ENCODE results near the gene CALHM2.

Gene CALHM2

DNA sequence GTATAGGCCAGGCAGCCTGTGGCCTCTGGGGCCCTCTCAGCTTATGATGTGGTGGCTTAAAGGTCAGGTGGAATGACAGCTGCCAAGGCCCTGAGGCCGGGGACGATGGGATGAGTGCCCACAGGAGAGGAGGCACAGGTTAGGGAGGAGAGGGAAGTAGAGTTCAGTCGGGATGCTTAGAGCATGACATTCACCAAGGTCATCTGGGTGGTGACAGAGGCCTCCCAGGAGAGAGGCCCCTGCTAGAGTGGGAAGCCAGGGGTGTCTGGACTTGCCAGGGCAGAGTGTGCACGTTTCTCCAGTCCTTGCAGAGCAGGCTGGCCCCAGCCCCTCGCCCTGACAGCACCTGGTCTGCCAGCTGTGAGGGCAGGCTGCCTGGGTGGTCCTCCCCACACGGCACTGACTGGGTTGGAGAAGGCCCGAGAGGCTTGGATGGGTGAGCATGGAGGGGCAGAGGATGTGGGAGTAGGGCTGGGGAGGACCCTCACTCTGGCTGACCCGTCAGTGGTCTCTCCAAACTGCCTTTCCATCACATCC, 5.1 kb upstream of the CALHM2 start:
- no peak for TF ChIP-seq CTCF (IDR thresholded peaks at IDR 0.05; ENCODE audit: insufficient read depth, low read depth, low read length, missing control alignments)
- no peak for DNase-seq (ENCODE audit: low read depth)
- no peak overlapping the region for H3K4me3 ChIP-seq (ENCODE audit: low read length)

DNA sequence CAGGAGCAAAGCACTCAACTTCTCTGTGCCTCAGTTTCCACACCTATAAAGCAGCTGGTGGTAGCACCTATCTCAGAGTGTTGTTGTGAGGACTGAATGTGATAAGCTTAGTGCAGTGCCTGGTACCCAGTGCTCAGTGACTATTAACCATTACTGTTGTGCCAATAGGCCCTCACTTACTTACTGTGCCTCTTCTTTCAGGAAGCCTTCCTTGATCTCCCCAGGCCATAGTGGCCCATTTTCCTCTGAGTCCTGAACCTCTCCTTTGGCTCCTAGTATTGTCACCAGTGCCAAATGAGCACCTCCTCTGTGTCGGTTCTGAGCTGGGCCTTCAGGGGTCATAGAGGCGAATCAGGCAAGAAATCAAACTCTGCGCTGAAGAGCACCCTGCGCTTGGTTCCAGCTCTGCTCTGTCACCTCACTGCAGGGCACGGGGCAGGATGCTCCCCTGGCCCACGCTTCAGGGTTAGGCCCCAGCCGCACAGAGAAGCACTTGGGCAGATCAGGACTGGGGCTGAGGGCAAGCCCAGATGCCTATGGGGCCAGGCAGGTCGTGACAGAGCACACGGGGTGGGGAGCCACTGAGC, 4.0 kb upstream of the CALHM2 start:
- no peak for TF ChIP-seq CTCF (IDR thresholded peaks at IDR 0.05; ENCODE audit: insufficient read depth, low read depth, low read length, missing control alignments)
- no peak for DNase-seq (ENCODE audit: low read depth)
- no peak overlapping the region for H3K4me3 ChIP-seq (ENCODE audit: low read length)

- DNase-seq (ENCODE audit: low read depth) = no peak
- no peak for TF ChIP-seq CTCF (IDR thresholded peaks at IDR 0.05; ENCODE audit: insufficient read depth, low read depth, low read length, missing control alignments)
Measured at GRCh38 chr10:103455235-103455634, 3.1 kb upstream of the CALHM2 start.

DNA sequence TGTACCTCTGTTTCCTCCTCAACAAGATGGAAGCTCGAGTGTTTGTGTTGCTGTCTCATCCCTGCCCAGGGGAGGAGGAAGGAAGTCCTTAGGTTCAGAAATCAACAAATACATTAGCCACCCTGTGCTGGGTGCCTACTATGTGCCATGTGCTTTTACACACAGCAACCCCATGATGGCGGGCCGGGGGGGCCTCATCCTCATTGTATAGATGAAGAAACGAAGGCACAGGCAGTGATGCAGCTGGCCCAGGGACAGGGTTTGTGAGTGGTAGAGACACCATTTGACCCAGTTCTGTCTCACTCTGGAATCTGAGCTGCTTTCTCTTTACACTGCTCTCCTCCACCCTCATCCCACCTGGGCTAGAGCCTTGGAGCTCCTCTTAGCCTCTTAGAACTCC, 1.9 kb upstream of the CALHM2 start:
- no peak for DNase-seq (ENCODE audit: low read depth)
- TF ChIP-seq CTCF (IDR thresholded peaks at IDR 0.05; ENCODE audit: insufficient read depth, low read depth, low read length, missing control alignments) = no peak
- H3K4me3 ChIP-seq (ENCODE audit: low read length) = no peak overlapping the region

More at GRCh38 chr10:103455235-103455634, 3.1 kb upstream of the CALHM2 start:
- H3K4me3 ChIP-seq (ENCODE audit: low read length) = no peak overlapping the region

DNA sequence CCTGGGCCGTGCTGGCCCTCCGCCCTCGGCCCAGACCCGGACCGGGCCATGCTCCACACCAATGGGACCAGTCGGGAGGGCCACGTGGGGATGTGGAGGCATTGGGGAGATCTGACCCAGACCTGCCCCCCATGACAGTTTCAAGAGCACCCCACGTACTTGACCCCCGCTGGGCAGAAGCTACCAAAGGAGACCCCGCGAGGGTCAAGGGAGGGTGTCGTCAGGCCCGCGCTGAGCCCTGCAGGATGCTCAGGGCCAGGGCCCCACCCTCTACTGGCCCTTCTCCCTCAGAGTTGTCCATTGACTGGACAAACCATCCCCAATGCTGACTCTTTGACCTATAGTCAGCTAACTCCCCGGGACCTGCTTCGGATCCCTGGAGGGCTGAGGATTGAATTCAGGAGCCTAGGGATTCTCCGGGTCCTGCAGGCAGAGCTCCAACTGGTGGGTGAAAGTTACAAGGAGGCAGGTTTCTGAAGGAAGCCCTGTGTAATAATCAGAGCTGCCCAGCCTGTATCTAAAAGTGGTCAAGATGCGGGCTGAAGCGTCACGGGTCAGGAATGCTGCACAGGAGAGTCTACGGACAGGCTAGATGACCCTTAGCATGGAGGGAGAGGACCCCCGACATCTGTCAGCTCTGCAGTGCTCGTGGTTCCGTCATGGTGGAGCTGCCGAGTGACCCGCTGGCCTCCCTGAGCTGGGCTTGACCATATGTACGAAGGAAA, 498 bp upstream of the CALHM2 start:
- peak overlapping the region; percentile 34 for H3K4me3 ChIP-seq (ENCODE audit: low read length)
- no peak for DNase-seq (ENCODE audit: low read depth)
- TF ChIP-seq CTCF (IDR thresholded peaks at IDR 0.05; ENCODE audit: insufficient read depth, low read depth, low read length, missing control alignments) = no peak

DNA sequence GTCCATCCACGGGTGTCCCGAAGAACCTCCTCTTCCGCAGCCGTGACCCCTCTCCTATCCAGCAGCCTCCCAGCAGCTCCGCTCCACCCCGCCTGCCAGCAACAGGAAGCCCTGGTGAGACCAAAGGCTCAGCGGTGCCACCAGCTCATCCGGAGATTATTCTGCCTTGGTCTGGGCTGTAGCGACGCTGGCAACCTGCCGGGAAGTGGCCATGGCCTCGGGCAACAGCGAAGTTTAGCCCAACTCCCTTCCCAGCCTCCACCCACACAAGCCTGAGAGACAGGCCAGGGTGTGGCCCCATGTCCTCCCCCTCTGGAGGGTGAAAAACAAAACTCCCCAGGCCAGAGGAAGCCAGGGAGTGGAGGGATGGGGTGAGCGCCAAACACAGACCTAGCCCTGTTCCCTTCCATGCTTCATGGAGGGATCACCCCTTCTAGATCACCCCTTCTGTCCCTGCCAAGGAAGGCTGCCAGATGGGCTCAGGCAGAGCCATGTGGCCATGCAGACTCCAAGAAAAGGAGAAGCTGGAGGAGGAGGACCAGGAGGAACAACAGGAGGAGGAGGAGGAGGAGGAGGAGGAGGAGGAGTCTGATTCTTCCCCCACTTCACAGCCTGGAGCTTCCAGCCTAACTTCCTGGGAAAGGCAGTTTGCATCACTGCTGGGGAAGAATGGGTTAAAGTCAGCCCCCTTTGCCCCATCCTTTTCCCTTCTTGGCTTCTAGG, 918 bp downstream of the CALHM2 start:
- no peak for TF ChIP-seq CTCF (IDR thresholded peaks at IDR 0.05; ENCODE audit: insufficient read depth, low read depth, low read length, missing control alignments)
- H3K4me3 ChIP-seq (ENCODE audit: low read length) = peak overlapping the region; percentile 34
- peak; percentile 40 for DNase-seq (ENCODE audit: low read depth)

Measured in epithelial cell of esophagus (primary cell).